Neural cell (in vitro differentiated cells): ENCODE results near the gene RAPGEF2.
"Not testable (repeated sequence)": the region's sequence is repeated elsewhere in the genome, so short reads cannot be mapped to it uniquely, and the experiment has no call there.

Source experiments
- EP300 ChIP-seq: fragments of 450-650 bp; conservative IDR thresholded peaks from 2 replicates; pipeline ENCODE4 v1.6.1; 2014; ENCODE audit warnings: antibody characterized with exemption, mild to moderate bottlenecking, moderate library complexity; ENCODE audit not compliant: poor library complexity, severe bottlenecking
- EZH2 ChIP-seq: fragments of 200-600, 300-800 bp; shearing (Covaris generic), sonication (generic); IDR thresholded peaks from 2 replicates; pipeline ENCODE4 v1.6.1; 2014; ENCODE audit warnings: antibody characterized with exemption, low read length, borderline replicate concordance, mild to moderate bottlenecking; ENCODE audit not compliant: insufficient read depth, poor library complexity, severe bottlenecking
- MXI1 ChIP-seq: fragments of 450-650 bp; conservative IDR thresholded peaks from 2 replicates; pipeline ENCODE4 v1.6.1; 2014; ENCODE audit warnings: antibody characterized with exemption, mild to moderate bottlenecking; ENCODE audit not compliant: poor library complexity, severe bottlenecking
- POLR2AphosphoS5 ChIP-seq: IDR thresholded peaks from 2 replicates; pipeline ENCODE4 v1.6.1; 2012
- TF ChIP-seq, protein P1 (sequence below): fragments of 450-650 bp; IDR thresholded peaks from 2 replicates; pipeline ENCODE4 v1.5.1; 2014; ENCODE audit warnings: antibody characterized with exemption, mild to moderate bottlenecking, moderate library complexity; ENCODE audit not compliant: poor library complexity, severe bottlenecking
- TF ChIP-seq, protein P2 (sequence below): IDR thresholded peaks from 2 replicates; pipeline ENCODE4 v1.6.1; 2012; ENCODE audit warnings: borderline replicate concordance

DNA sequence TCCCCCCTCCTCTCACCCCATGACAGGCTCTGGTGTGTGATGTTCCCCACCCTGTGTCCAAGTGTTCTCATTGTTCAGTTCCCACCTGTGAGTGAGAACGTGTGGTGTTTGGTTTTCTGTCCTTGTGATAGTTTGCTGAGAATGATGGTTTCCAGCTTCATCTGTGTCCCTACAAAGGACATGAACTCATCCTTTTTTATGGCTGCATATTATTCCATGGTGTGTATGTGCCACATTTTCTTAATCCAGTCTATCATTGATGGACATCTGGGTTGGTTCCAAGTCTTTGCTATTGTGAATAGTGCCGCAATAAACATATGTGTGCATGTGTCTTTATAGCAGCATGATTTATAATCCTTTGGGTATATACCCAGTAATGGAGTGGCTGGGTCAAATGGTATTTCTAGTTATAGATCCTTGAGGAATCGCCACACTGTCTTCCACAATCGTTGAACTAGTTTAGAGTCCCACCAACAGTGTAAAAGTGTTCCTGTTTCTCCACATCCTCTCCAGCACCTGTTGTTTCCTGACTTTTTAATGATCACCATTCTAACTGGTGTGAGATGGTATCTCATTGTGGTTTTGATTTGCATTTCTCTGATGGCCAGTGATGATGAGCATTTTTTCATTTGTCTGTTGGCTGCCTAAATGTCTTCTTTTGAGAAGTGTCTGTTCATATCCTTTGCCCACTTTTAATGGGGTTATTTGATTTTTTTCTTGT is 81.2 kb downstream of the RAPGEF2 start:
- TF ChIP-seq, protein P1, sequence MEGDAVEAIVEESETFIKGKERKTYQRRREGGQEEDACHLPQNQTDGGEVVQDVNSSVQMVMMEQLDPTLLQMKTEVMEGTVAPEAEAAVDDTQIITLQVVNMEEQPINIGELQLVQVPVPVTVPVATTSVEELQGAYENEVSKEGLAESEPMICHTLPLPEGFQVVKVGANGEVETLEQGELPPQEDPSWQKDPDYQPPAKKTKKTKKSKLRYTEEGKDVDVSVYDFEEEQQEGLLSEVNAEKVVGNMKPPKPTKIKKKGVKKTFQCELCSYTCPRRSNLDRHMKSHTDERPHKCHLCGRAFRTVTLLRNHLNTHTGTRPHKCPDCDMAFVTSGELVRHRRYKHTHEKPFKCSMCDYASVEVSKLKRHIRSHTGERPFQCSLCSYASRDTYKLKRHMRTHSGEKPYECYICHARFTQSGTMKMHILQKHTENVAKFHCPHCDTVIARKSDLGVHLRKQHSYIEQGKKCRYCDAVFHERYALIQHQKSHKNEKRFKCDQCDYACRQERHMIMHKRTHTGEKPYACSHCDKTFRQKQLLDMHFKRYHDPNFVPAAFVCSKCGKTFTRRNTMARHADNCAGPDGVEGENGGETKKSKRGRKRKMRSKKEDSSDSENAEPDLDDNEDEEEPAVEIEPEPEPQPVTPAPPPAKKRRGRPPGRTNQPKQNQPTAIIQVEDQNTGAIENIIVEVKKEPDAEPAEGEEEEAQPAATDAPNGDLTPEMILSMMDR, result not testable (repeated sequence)
- TF ChIP-seq MXI1, POLR2AphosphoS5, EP300, EZH2: not testable (repeated sequence)
- TF ChIP-seq, protein P2, sequence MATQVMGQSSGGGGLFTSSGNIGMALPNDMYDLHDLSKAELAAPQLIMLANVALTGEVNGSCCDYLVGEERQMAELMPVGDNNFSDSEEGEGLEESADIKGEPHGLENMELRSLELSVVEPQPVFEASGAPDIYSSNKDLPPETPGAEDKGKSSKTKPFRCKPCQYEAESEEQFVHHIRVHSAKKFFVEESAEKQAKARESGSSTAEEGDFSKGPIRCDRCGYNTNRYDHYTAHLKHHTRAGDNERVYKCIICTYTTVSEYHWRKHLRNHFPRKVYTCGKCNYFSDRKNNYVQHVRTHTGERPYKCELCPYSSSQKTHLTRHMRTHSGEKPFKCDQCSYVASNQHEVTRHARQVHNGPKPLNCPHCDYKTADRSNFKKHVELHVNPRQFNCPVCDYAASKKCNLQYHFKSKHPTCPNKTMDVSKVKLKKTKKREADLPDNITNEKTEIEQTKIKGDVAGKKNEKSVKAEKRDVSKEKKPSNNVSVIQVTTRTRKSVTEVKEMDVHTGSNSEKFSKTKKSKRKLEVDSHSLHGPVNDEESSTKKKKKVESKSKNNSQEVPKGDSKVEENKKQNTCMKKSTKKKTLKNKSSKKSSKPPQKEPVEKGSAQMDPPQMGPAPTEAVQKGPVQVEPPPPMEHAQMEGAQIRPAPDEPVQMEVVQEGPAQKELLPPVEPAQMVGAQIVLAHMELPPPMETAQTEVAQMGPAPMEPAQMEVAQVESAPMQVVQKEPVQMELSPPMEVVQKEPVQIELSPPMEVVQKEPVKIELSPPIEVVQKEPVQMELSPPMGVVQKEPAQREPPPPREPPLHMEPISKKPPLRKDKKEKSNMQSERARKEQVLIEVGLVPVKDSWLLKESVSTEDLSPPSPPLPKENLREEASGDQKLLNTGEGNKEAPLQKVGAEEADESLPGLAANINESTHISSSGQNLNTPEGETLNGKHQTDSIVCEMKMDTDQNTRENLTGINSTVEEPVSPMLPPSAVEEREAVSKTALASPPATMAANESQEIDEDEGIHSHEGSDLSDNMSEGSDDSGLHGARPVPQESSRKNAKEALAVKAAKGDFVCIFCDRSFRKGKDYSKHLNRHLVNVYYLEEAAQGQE, result not testable (repeated sequence)
